K562 (cell line): ENCODE data around the gene RNF31. TPM values are rescaled to one million over a fixed set of nuclear protein-coding genes. Genes with fewer than 3 reads are reported as not detected.
A peak's percentile ranks its signal among the peaks of the same experiment; 100 is the strongest.

Experiments
- ASH1L ChIP-seq: fragments of 450-650 bp; IDR thresholded peaks from 2 replicates; pipeline ENCODE4 v1.6.1; 2018; ENCODE audit warnings: borderline replicate concordance, mild to moderate bottlenecking, low read depth; ENCODE audit not compliant: partially characterized antibody
- BRD9 ChIP-seq: fragments of 450-650 bp; IDR thresholded peaks from 2 replicates; pipeline ENCODE4 v1.6.1; 2018; ENCODE audit warnings: low read depth; ENCODE audit not compliant: partially characterized antibody
- ILK ChIP-seq: fragments of 450-650 bp; IDR thresholded peaks from 2 replicates; pipeline ENCODE4 v1.6.1; 2016; ENCODE audit warnings: missing genetic modification characterization, low read depth, mild to moderate bottlenecking, missing compliant biosample characterization, moderate library complexity, borderline replicate concordance
- IRF2 ChIP-seq: sonication (generic); formaldehyde crosslinking; IDR thresholded peaks from 2 replicates; pipeline ENCODE4 v1.8.1; 2022; ENCODE audit warnings: mild to moderate bottlenecking, missing genetic modification reagents
- JUND ChIP-seq, 2 experiments: IDR thresholded peaks; 2 replicates in 1 of 2; 3 replicates in 1 of 2; pipeline ENCODE4 v1.6.1; 2011; ENCODE audit warnings: borderline replicate concordance in 2 of 2, low read depth in 2 of 2, low read length in 2 of 2, improper control_type of control experiment in 1 of 2, missing biosample characterization in 1 of 2, missing genetic modification characterization in 1 of 2, missing genetic modification reagents in 1 of 2
- KDM5B ChIP-seq: fragments of 200-600 bp; sonication (generic); IDR thresholded peaks from 2 replicates; pipeline ENCODE4 v1.6.1; 2012; ENCODE audit warnings: low read depth, mild to moderate bottlenecking, moderate library complexity, low read length, control low read depth, inconsistent platforms; ENCODE audit not compliant: insufficient replicate concordance
- NR2C2 ChIP-seq, 2 experiments: fragments of 200-800 bp in 1 of 2; sonication (Bioruptor generic) in 1 of 2; sonication (generic) in 1 of 2; formaldehyde crosslinking in 1 of 2; IDR thresholded peaks; 2 replicates each; pipeline versions ENCODE4 v1.6.1 to v1.8.0; 2016 to 2022; ENCODE audit warnings: mild to moderate bottlenecking in 1 of 2, missing compliant biosample characterization in 1 of 2, missing genetic modification characterization in 1 of 2, missing genetic modification reagents in 1 of 2
- PURB ChIP-seq: sonication (generic); formaldehyde crosslinking; IDR thresholded peaks from 2 replicates; pipeline ENCODE4 v1.9.0; 2021; ENCODE audit warnings: low read depth, mild to moderate bottlenecking, missing genetic modification reagents
- RFX7 ChIP-seq: fragments of 250-450 bp; sonication (Bioruptor Pico); IDR thresholded peaks from 2 replicates; pipeline ENCODE4 v1.5.1; 2021; ENCODE audit warnings: mild to moderate bottlenecking
- TGIF2 ChIP-seq: sonication (generic); formaldehyde crosslinking; IDR thresholded peaks from 2 replicates; pipeline ENCODE4 v1.8.1; 2022; ENCODE audit warnings: mild to moderate bottlenecking, missing genetic modification reagents, moderate library complexity
- WHSC1 ChIP-seq: IDR thresholded peaks from one replicate; pipeline ENCODE4 v1.6.1; 2012; ENCODE audit warnings: low read length, control low read depth, inconsistent platforms
- ZNF165 ChIP-seq: fragments of 250-450 bp; sonication (Bioruptor Pico); IDR thresholded peaks from 2 replicates; pipeline ENCODE4 v1.4.0; 2020; ENCODE audit warnings: borderline replicate concordance
- polyA plus RNA-seq, 8 experiments: library from polyadenylated mRNA; depleted of rRNA in 4 of 8; stranded (reverse) in 5 of 8; unstranded in 3 of 8; fragments of >200 nt; fragmentation: Nextera tagmentation in 2 of 8; fragmentation: Illumina TruSeq in 1 of 8; extraction: Ambion mirVana in 2 of 8; extraction: Trizol in 1 of 8; gene quantifications; 2 replicates each; pipeline versions ENCODE4 v1.2.1 to v1.2.3, GENCODE V29; 2011 to 2014; ENCODE audit warnings: inconsistent platforms in 1 of 8, missing spikeins in 1 of 8
- total RNA-seq, 7 experiments: library from RNA; depleted of rRNA in 6 of 7; stranded (reverse); fragments of >200 nt in 6 of 7; fragmentation: Illumina TruSeq in 2 of 7; extraction: Trizol in 2 of 7; gene quantifications; 2 replicates each; pipeline versions ENCODE4 v1.2.1 to v1.2.3, GENCODE V29; 2011 to 2021; ENCODE audit warnings: low replicate concordance in 1 of 7
- TF ChIP-seq, protein P1 (sequence below), 2 experiments: IDR thresholded peaks in 1 of 2; conservative IDR thresholded peaks in 1 of 2; 2 replicates each; pipeline ENCODE4 v1.6.1; 2016; ENCODE audit warnings: low read depth in 2 of 2, mild to moderate bottlenecking in 1 of 2, missing compliant biosample characterization in 1 of 2, missing genetic modification characterization in 1 of 2, moderate library complexity in 1 of 2
- TF ChIP-seq, protein P2 (sequence below), 3 experiments: fragments of 200-800 bp in 1 of 3; fragments of 250-450 bp in 1 of 3; fragments of 450-650 bp in 1 of 3; sonication (Bioruptor Pico) in 1 of 3; sonication (Bioruptor generic) in 1 of 3; formaldehyde crosslinking in 1 of 3; IDR thresholded peaks; 2 replicates each; pipeline versions ENCODE4 v1.6.1 to v1.8.0; 2016 to 2022; ENCODE audit warnings: mild to moderate bottlenecking in 2 of 3, missing genetic modification characterization in 2 of 3, missing compliant biosample characterization in 1 of 3, moderate library complexity in 1 of 3
- TF ChIP-seq, protein P3 (sequence below): sonication (generic); formaldehyde crosslinking; IDR thresholded peaks from 2 replicates; pipeline ENCODE4 v1.9.0; 2022; ENCODE audit warnings: mild to moderate bottlenecking, missing genetic modification reagents
- TF ChIP-seq, protein P4 (sequence below): fragments of 250-450 bp; sonication (Bioruptor Pico); IDR thresholded peaks from 2 replicates; pipeline ENCODE4 v1.8.0; 2022; ENCODE audit warnings: inconsistent platforms, mild to moderate bottlenecking, moderate library complexity, borderline replicate concordance

The RNF31 gene
- total and polyA plus RNA-seq, 9 of the 15 experiments (the other 6 are each of a cell fraction or from before 2014, with no cell fraction given) = 3.1 to 47.6 (median 19.1) TPM

DNA sequence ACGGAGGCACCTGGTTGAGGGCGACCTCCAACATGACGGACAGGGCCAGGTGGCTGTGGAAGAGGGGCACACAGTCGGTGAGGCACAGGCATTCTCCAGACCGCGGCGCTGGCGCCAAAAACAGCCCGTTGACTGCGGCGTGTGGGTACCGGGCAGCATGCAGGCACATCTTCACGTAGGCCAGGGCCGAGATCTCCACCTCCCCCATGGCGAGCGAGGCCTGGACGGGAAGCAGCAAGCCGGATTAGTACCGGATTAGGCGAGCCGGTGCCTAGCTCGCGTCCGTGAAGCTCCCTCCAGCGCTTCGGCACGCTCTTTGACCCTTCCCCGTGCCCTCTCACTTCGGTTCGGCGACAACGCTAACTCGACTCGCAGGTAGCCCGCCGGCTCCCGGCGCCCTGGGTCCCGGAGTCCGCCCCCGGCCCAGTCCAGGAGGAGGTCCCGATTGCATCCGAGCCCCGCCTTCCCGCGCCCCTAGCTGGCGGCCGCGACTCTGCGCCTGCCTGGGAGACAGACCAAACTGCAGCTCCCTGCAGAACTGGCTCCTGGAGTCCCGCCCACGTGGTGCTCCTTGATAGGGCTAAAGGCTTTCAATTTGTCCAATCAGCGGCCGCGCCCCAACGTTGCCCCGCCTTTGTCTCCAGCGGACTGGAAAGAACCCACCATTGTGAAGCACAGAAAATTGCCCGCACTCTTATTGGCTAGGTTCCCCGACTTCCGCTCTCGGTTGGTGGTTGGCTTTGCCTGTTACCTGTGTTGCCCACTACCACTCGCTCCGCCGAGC, 6.0 kb upstream of the RNF31 start, which contains the start of gene EMC9 (continued):
- TF ChIP-seq, protein P1, sequence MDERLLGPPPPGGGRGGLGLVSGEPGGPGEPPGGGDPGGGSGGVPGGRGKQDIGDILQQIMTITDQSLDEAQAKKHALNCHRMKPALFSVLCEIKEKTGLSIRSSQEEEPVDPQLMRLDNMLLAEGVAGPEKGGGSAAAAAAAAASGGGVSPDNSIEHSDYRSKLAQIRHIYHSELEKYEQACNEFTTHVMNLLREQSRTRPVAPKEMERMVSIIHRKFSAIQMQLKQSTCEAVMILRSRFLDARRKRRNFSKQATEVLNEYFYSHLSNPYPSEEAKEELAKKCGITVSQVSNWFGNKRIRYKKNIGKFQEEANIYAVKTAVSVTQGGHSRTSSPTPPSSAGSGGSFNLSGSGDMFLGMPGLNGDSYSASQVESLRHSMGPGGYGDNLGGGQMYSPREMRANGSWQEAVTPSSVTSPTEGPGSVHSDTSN (CRISPR knock-in tag; IDR thresholded peaks at IDR 0.05; ENCODE audit: low read depth) = no peak
- TF ChIP-seq, protein P1 (tag; conservative IDR thresholded peaks at IDR 0.05; ENCODE audit: low read depth) = no peak
- TF ChIP-seq ASH1L (peak; percentile 83), BRD9 (no peak), PURB (CRISPR knock-in tag) (no peak), RFX7 (CRISPR knock-in tag) (no peak), WHSC1 (no peak), IRF2 (CRISPR knock-in tag) (no peak), ZNF165 (CRISPR knock-in tag) (no peak), NR2C2 (CRISPR knock-in tag; IDR thresholded peaks at IDR 0.05) (no peak), NR2C2 (tag; IDR thresholded peaks at IDR 0.05) (peak; percentile 76), JUND (IDR thresholded peaks at IDR 0.05; ENCODE audit: borderline replicate concordance, low read depth, low read length) (0 out of 2 replicates have a peak, but pooled peaks have one; percentile 18), JUND (tag; IDR thresholded peaks at IDR 0.05; ENCODE audit: borderline replicate concordance, low read depth, low read length) (no peak), ILK (tag) (no peak), TGIF2 (CRISPR knock-in tag) (no peak), KDM5B (peak; percentile 45)
- TF ChIP-seq, protein P2, sequence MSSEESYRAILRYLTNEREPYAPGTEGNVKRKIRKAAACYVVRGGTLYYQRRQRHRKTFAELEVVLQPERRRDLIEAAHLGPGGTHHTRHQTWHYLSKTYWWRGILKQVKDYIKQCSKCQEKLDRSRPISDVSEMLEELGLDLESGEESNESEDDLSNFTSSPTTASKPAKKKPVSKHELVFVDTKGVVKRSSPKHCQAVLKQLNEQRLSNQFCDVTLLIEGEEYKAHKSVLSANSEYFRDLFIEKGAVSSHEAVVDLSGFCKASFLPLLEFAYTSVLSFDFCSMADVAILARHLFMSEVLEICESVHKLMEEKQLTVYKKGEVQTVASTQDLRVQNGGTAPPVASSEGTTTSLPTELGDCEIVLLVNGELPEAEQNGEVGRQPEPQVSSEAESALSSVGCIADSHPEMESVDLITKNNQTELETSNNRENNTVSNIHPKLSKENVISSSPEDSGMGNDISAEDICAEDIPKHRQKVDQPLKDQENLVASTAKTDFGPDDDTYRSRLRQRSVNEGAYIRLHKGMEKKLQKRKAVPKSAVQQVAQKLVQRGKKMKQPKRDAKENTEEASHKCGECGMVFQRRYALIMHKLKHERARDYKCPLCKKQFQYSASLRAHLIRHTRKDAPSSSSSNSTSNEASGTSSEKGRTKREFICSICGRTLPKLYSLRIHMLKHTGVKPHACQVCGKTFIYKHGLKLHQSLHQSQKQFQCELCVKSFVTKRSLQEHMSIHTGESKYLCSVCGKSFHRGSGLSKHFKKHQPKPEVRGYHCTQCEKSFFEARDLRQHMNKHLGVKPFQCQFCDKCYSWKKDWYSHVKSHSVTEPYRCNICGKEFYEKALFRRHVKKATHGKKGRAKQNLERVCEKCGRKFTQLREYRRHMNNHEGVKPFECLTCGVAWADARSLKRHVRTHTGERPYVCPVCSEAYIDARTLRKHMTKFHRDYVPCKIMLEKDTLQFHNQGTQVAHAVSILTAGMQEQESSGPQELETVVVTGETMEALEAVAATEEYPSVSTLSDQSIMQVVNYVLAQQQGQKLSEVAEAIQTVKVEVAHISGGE (CRISPR knock-in tag; IDR thresholded peaks at IDR 0.05) = no peak
- TF ChIP-seq, protein P3, sequence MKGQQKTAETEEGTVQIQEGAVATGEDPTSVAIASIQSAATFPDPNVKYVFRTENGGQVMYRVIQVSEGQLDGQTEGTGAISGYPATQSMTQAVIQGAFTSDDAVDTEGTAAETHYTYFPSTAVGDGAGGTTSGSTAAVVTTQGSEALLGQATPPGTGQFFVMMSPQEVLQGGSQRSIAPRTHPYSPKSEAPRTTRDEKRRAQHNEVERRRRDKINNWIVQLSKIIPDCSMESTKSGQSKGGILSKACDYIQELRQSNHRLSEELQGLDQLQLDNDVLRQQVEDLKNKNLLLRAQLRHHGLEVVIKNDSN = peak; percentile 84
- TF ChIP-seq, protein P4, sequence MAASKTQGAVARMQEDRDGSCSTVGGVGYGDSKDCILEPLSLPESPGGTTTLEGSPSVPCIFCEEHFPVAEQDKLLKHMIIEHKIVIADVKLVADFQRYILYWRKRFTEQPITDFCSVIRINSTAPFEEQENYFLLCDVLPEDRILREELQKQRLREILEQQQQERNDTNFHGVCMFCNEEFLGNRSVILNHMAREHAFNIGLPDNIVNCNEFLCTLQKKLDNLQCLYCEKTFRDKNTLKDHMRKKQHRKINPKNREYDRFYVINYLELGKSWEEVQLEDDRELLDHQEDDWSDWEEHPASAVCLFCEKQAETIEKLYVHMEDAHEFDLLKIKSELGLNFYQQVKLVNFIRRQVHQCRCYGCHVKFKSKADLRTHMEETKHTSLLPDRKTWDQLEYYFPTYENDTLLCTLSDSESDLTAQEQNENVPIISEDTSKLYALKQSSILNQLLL (CRISPR knock-in tag) = no peak
